Measurements from ENCODE around the gene GDPGP1.

GDPGP1 gene

DNA sequence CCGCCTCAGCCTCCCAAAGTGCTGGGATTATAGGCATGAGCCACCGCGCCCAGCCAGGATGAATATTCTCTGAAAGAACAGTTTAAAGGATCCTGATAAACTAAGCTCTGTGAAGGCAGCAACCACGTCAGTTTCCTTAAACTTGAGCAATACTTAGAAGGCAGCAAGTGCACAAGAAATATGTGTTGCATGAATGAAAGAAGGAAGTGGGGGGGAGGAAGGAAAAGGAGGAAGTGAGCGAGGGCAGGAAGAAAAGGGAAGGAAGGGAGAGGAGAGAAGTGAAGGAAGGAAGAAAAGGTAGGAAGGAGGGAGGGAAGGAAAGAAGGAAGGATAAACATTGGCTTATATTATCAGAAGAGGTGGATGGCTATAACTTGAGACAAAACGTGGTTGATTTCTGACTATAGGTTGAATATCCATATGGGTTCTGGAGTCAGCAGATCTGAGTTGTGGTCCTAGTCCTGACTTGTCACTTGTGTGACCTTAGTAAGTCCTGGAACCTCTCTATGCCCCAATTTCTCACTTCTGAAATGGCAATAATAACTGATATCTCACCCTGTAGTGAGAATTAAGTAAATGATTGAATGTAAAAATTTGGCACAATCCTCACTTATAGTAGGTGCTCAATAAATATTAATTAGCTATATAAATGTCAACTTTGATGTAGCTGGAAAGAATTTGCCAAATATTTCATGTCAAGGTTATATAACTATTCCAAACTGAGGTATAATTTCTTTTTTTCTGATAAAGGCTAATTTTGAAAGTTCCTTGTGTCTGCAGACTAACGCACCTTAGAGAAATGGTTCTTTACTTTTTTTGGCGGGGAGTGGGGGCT is 44.9 kb upstream of the GDPGP1 start:
- peaks cover 64% of the 10 kb centered on the region for H3K79me2 ChIP-seq (ENCODE audit: insufficient read depth, low read depth)
- H3K4me3 ChIP-seq (IDR thresholded peaks at IDR 0.05; ENCODE audit: insufficient read depth, low read depth, low read length), result no peak overlapping the region
- peaks cover 94% of the 10 kb centered on the region for H3K4me1 ChIP-seq (ENCODE audit: low read depth, poor library complexity, severe bottlenecking)
- no peaks in the 10 kb centered on the region for H3K36me3 ChIP-seq (ENCODE audit: insufficient read depth)
- no peak overlapping the region for H2AFZ ChIP-seq (ENCODE audit: low read depth)
- no peaks in the 10 kb centered on the region for H4K20me1 ChIP-seq (ENCODE audit: insufficient read depth)
- peak overlapping the region; percentile 98 for H3K4me2 ChIP-seq
- no peaks in the 10 kb centered on the region for H3K27me3 ChIP-seq (ENCODE audit: insufficient read depth, low read depth)
- H3K27ac ChIP-seq, result peak overlapping the region; percentile 96; the same call in 1 of the 2 replicates
- no peak for TF ChIP-seq CTCF (conservative IDR thresholded peaks at IDR 0.05; ENCODE audit: low read depth, low read length)
- H3K9ac ChIP-seq, result peak overlapping the region; percentile 25; the same call in 1 of the 2 replicates

- Histone ChIP-seq H3K4me1 (ENCODE audit: low read depth, poor library complexity, severe bottlenecking) (peaks cover 97% of the 10 kb centered on the region), H3K36me3 (ENCODE audit: insufficient read depth) (no peaks in the 10 kb centered on the region), H3K9ac (peak overlapping the region; percentile 25; the same call in 1 of the 2 replicates), H3K27ac (peak overlapping the region; percentile 96), H3K4me3 (IDR thresholded peaks at IDR 0.05; ENCODE audit: insufficient read depth, low read depth, low read length) (no peak overlapping the region), H3K79me2 (ENCODE audit: insufficient read depth, low read depth) (peaks cover 70% of the 10 kb centered on the region), H4K20me1 (ENCODE audit: insufficient read depth) (no peaks in the 10 kb centered on the region), H3K4me2 (peak overlapping the region; percentile 98), H2AFZ (ENCODE audit: low read depth) (no peak overlapping the region), H3K27me3 (ENCODE audit: insufficient read depth, low read depth) (no peaks in the 10 kb centered on the region)
- no peak for TF ChIP-seq CTCF (conservative IDR thresholded peaks at IDR 0.05; ENCODE audit: low read depth, low read length)
Observed at GRCh38 chr15:90189781-90190467, 44.1 kb upstream of the GDPGP1 start.

- H3K79me2 ChIP-seq (ENCODE audit: insufficient read depth, low read depth), result peaks cover 63% of the 10 kb centered on the region
- no peaks in the 10 kb centered on the region for H3K27me3 ChIP-seq (ENCODE audit: insufficient read depth, low read depth)
- peak overlapping the region; percentile 47; the same call in 1 of the 2 replicates for H3K9ac ChIP-seq
- H2AFZ ChIP-seq (ENCODE audit: low read depth), result no peak overlapping the region; the same call in 1 of the 2 replicates
- H3K27ac ChIP-seq, result peak overlapping the region; percentile 96
- no peaks in the 10 kb centered on the region for H3K36me3 ChIP-seq (ENCODE audit: insufficient read depth)
- H4K20me1 ChIP-seq (ENCODE audit: insufficient read depth), result no peaks in the 10 kb centered on the region
- no peak for TF ChIP-seq CTCF (conservative IDR thresholded peaks at IDR 0.05; ENCODE audit: low read depth, low read length)
- peak overlapping the region; percentile 98 for H3K4me2 ChIP-seq
- H3K4me3 ChIP-seq (IDR thresholded peaks at IDR 0.05; ENCODE audit: insufficient read depth, low read depth, low read length), result no peak overlapping the region
- H3K4me1 ChIP-seq (ENCODE audit: low read depth, poor library complexity, severe bottlenecking), result peaks cover 99% of the 10 kb centered on the region
Observed at GRCh38 chr15:90190606-90191343, 43.2 kb upstream of the GDPGP1 start.

GRCh38 chr15:90191344-90191687 is 42.7 kb upstream of the GDPGP1 start:
- Histone ChIP-seq H2AFZ (ENCODE audit: low read depth) (peak overlapping the region; percentile 14; the same call in 1 of the 2 replicates), H3K36me3 (ENCODE audit: insufficient read depth) (no peaks in the 10 kb centered on the region), H3K4me2 (peak overlapping the region; percentile 98), H3K27me3 (ENCODE audit: insufficient read depth, low read depth) (no peaks in the 10 kb centered on the region), H3K9ac (peak overlapping the region; percentile 47; the same call in 1 of the 2 replicates), H3K4me3 (IDR thresholded peaks at IDR 0.05; ENCODE audit: insufficient read depth, low read depth, low read length) (no peak overlapping the region), H3K4me1 (ENCODE audit: low read depth, poor library complexity, severe bottlenecking) (peaks cover 94% of the 10 kb centered on the region), H3K79me2 (ENCODE audit: insufficient read depth, low read depth) (peaks cover 57% of the 10 kb centered on the region), H4K20me1 (ENCODE audit: insufficient read depth) (no peaks in the 10 kb centered on the region), H3K27ac (peak overlapping the region; percentile 96)
- TF ChIP-seq CTCF (conservative IDR thresholded peaks at IDR 0.05; ENCODE audit: low read depth, low read length), result 0 out of 2 replicates have a peak, but pooled peaks have one; percentile 22
